A549 (cell line): ENCODE data around the gene RSF1. TPM values are rescaled to one million over a fixed set of nuclear protein-coding genes. Genes with fewer than 3 reads are reported as not detected.

Experiments used
- ATAC-seq, 2 experiments: fragments of 200-7000 bp in 1 of 2; fragments of >200 bp in 1 of 2; cut with Nextera tagmentation in 1 of 2; cut with Tn5 transposase in 1 of 2; 3 replicates each; pipeline versions ENCODE4 v1.8.0 to v1.9.1; 2018 to 2020; ENCODE audit warnings: mild to moderate bottlenecking in 1 of 2, moderate library complexity in 1 of 2
- CTCF ChIA-PET: fragments of 300-600 bp; sonication (Branson Sonifier 250); formaldehyde crosslinking; extraction: SDS; loops from one replicate; lab custom pipeline; 2021; ENCODE audit warnings: antibody characterized with exemption, inconsistent platforms; lab: Yijun Ruan, JAX
- POLR2A ChIA-PET: fragments of 350-600 bp; formaldehyde crosslinking; extraction: SDS; loops from one replicate; lab custom pipeline; 2021; ENCODE audit warnings: antibody characterized with exemption, inconsistent platforms; lab: Yijun Ruan, JAX
- DNase-seq, 2 experiments: peaks; one replicate each; pipeline versions ENCODE4 v3.0.0 to v3.0.0-alpha.2; 2011 to 2016; ENCODE audit warnings: low read depth in 1 of 2, low spot score in 1 of 2
- FAIRE-seq: peaks from 2 replicates; lab custom pipeline; 2011; peaks lifted over from hg19 to GRCh38; lab: Jason Lieb, UNC
- H3K27ac ChIP-seq, 2 experiments: fragments of >200 bp; sonication (Bioruptor Twin); formaldehyde crosslinking; 3 replicates each; pipeline ENCODE4 v1.5.1; 2016 to 2017
- H3K4me1 ChIP-seq: fragments of >200 bp; sonication (Bioruptor Twin); formaldehyde crosslinking; 3 replicates; pipeline ENCODE4 v1.6.1; 2016
- H3K4me2 ChIP-seq: fragments of >200 bp; sonication (Bioruptor Twin); formaldehyde crosslinking; 3 replicates; pipeline ENCODE4 v1.6.1; 2016
- H3K4me3 ChIP-seq: fragments of >200 bp; sonication (Bioruptor Twin); formaldehyde crosslinking; 3 replicates; pipeline ENCODE4 v1.5.1; 2016
- H3K9me3 ChIP-seq: fragments of >200 bp; sonication (Bioruptor Twin); formaldehyde crosslinking; 3 replicates; pipeline ENCODE4 v1.6.1; 2016
- BCL3 ChIP-seq: fragments of >200 bp; sonication (Bioruptor Twin); formaldehyde crosslinking; IDR thresholded peaks from 3 replicates; pipeline ENCODE4 v1.6.1; 2016
- BHLHE40 ChIP-seq: IDR thresholded peaks from 2 replicates; pipeline ENCODE4 v1.6.1; 2012; ENCODE audit warnings: low read depth, low read length, inconsistent platforms
- CEBPB ChIP-seq, 2 experiments: fragments of >200 bp in 1 of 2; sonication (Bioruptor Twin) in 1 of 2; formaldehyde crosslinking in 1 of 2; IDR thresholded peaks; 2 replicates each; pipeline ENCODE4 v1.6.1; 2012 to 2016
- CTCF ChIP-seq: fragments of >200 bp; sonication (Bioruptor Twin); formaldehyde crosslinking; IDR thresholded peaks from 3 replicates; pipeline ENCODE4 v1.5.1; 2016
- E2F6 ChIP-seq: IDR thresholded peaks from 2 replicates; pipeline ENCODE4 v1.6.1; 2012; ENCODE audit warnings: low read depth, borderline replicate concordance
- EHMT2 ChIP-seq: fragments of 200-600 bp; sonication (generic); IDR thresholded peaks from 2 replicates; pipeline ENCODE4 v1.6.1; 2016; ENCODE audit warnings: antibody characterized with exemption, low read depth, mild to moderate bottlenecking, moderate library complexity
- ELK1 ChIP-seq: fragments of 150-350 bp; IDR thresholded peaks from 2 replicates; pipeline ENCODE4 v1.6.1; 2014; ENCODE audit warnings: low read depth, mild to moderate bottlenecking, low read length
- EP300 ChIP-seq, 2 experiments: fragments of >200 bp; sonication (Bioruptor Twin); formaldehyde crosslinking; IDR thresholded peaks; 2 replicates in 1 of 2; 3 replicates in 1 of 2; pipeline ENCODE4 v1.6.1; 2016 to 2017
- FOSB ChIP-seq: fragments of 250-450 bp; sonication (Bioruptor Pico); IDR thresholded peaks from 2 replicates; pipeline ENCODE4 v1.5.0; 2020; ENCODE audit warnings: mild to moderate bottlenecking, moderate library complexity
- FOXS1 ChIP-seq: fragments of 250-450 bp; sonication (Bioruptor Pico); IDR thresholded peaks from 2 replicates; pipeline ENCODE4 v1.5.0; 2020; ENCODE audit warnings: mild to moderate bottlenecking, moderate library complexity
- GATA3 ChIP-seq: IDR thresholded peaks from 2 replicates; pipeline ENCODE4 v1.6.1; 2012; ENCODE audit warnings: borderline replicate concordance
- HDAC2 ChIP-seq: fragments of 200-600 bp; sonication (generic); IDR thresholded peaks from 2 replicates; pipeline ENCODE4 v1.6.1; 2016
- HEYL ChIP-seq: fragments of 250-450 bp; sonication (Bioruptor Pico); IDR thresholded peaks from 2 replicates; pipeline ENCODE4 v1.8.0; 2021; ENCODE audit warnings: mild to moderate bottlenecking, moderate library complexity
- HOXB5 ChIP-seq: fragments of 250-450 bp; sonication (Bioruptor Pico); IDR thresholded peaks from 2 replicates; pipeline ENCODE4 v1.5.0; 2020; ENCODE audit warnings: mild to moderate bottlenecking, moderate library complexity
- JUNB ChIP-seq: fragments of >200 bp; sonication (Bioruptor Twin); formaldehyde crosslinking; IDR thresholded peaks from 2 replicates; pipeline ENCODE4 v1.6.1; 2016
- MAFK ChIP-seq: fragments of 450-650 bp; IDR thresholded peaks from 2 replicates; pipeline ENCODE4 v1.6.1; 2014; ENCODE audit not compliant: partially characterized antibody
- MAZ ChIP-seq: fragments of 150-350 bp; IDR thresholded peaks from 2 replicates; pipeline ENCODE4 v1.6.1; 2014; ENCODE audit warnings: antibody characterized with exemption, low read depth, low read length, borderline replicate concordance
- MYC ChIP-seq: IDR thresholded peaks from 2 replicates; pipeline ENCODE4 v1.6.1; 2012; ENCODE audit warnings: mild to moderate bottlenecking, inconsistent platforms, low read length, improper control_type of control experiment, borderline replicate concordance
- NFE2L2 ChIP-seq: fragments of 150-350 bp; conservative IDR thresholded peaks from 2 replicates; pipeline ENCODE4 v1.6.1; 2014; ENCODE audit warnings: low read length
- NPAS2 ChIP-seq: fragments of 250-450 bp; sonication (Bioruptor Pico); IDR thresholded peaks from 2 replicates; pipeline ENCODE4 v1.8.0; 2022; ENCODE audit warnings: mild to moderate bottlenecking, moderate library complexity, borderline replicate concordance
- RAD21 ChIP-seq, 2 experiments: fragments of >200 bp in 1 of 2; sonication (Bioruptor Twin) in 1 of 2; formaldehyde crosslinking in 1 of 2; IDR thresholded peaks in 1 of 2; conservative IDR thresholded peaks in 1 of 2; 2 replicates in 1 of 2; 3 replicates in 1 of 2; pipeline ENCODE4 v1.6.1; 2012 to 2018; ENCODE audit warnings: inconsistent platforms in 1 of 2
- RFX5 ChIP-seq: fragments of 450-650 bp; IDR thresholded peaks from 2 replicates; pipeline ENCODE4 v1.7.1; 2014; ENCODE audit warnings: antibody characterized with exemption, mild to moderate bottlenecking, moderate library complexity
- RNF2 ChIP-seq: fragments of 200-600 bp; sonication (generic); IDR thresholded peaks from 2 replicates; pipeline ENCODE4 v1.6.1; 2016; ENCODE audit warnings: low read depth, mild to moderate bottlenecking, antibody characterized with exemption, moderate library complexity, borderline replicate concordance
- SMC3 ChIP-seq: fragments of >200 bp; sonication (Bioruptor Twin); formaldehyde crosslinking; IDR thresholded peaks from 3 replicates; pipeline ENCODE4 v1.6.1; 2018; ENCODE audit warnings: inconsistent platforms
- TP53 ChIP-seq: fragments of 250-450 bp; sonication (Bioruptor Pico); IDR thresholded peaks from 2 replicates; pipeline ENCODE4 v1.5.0; 2021; ENCODE audit warnings: mild to moderate bottlenecking, moderate library complexity
- USF2 ChIP-seq: fragments of 450-650 bp; IDR thresholded peaks from 2 replicates; pipeline ENCODE4 v1.6.1; 2014; ENCODE audit warnings: antibody characterized with exemption
- ZFP36 ChIP-seq: fragments of 450-650 bp; IDR thresholded peaks from 2 replicates; pipeline ENCODE4 v1.6.1; 2014; ENCODE audit warnings: borderline replicate concordance; ENCODE audit not compliant: partially characterized antibody
- ZNF302 ChIP-seq: fragments of 250-450 bp; sonication (Bioruptor Pico); IDR thresholded peaks from 2 replicates; pipeline ENCODE4 v1.9.0; 2021; ENCODE audit warnings: inconsistent platforms, mild to moderate bottlenecking, moderate library complexity
- WGBS: methylation state at CpG from one replicate; pipeline ENCODE4 v1.1.6; 2017; ENCODE audit errors: missing lambda C conversion rate; 5-methylcytosine and 5-hydroxymethylcytosine counted together
- polyA plus RNA-seq, 4 experiments: library from polyadenylated mRNA; depleted of rRNA in 3 of 4; stranded (reverse); fragments of >200 nt; fragmentation: RNase III in 1 of 4; extraction: RNeasy Plus Mini Kit Qiagen cat#74134 plus additional on column Dnase treatment in 1 of 4; gene quantifications; 2 replicates in 3 of 4; 3 replicates in 1 of 4; pipeline ENCODE4 v1.2.3, GENCODE V29; 2011 to 2017
- TF ChIP-seq, protein P1 (sequence below): IDR thresholded peaks from 2 replicates; pipeline ENCODE4 v1.6.1; 2012

Gene RSF1
- polyA plus RNA-seq, 2 of the 4 experiments (the other 2 are of a cell fraction): 18.8 to 29.6 TPM

- H3K9me3 ChIP-seq: no peaks in the 10 kb centered on the region
- FAIRE-seq (no peak), ATAC-seq (no peak), DNase-seq (no peak)
- 87% methylated on average over 6 of the region's 6 CpGs for WGBS
- no peak overlapping the region for H3K4me2 ChIP-seq
- no peak for TF ChIP-seq RNF2
- TF ChIP-seq SMC3: no peak
- no peak for TF ChIP-seq NPAS2 (CRISPR knock-in tag)
- no peak for TF ChIP-seq ZNF302 (CRISPR knock-in tag)
- TF ChIP-seq TP53 (CRISPR knock-in tag): no peak
- TF ChIP-seq E2F6: no peak
- TF ChIP-seq USF2: no peak
- no peak for TF ChIP-seq JUNB
- no peak for TF ChIP-seq RAD21 (conservative IDR thresholded peaks at IDR 0.05 in 1 of 2, IDR thresholded peaks at IDR 0.05 in 1 of 2)
- TF ChIP-seq ZFP36: no peak
- no peak for TF ChIP-seq HOXB5 (CRISPR knock-in tag)
- ChIA-PET CTCF (no interaction called here), POLR2A (no interaction called here)
- H3K27ac ChIP-seq: no peak overlapping the region
- no peak overlapping the region for H3K4me3 ChIP-seq
- peaks cover 11% of the 10 kb centered on the region for H3K4me1 ChIP-seq
Observed at GRCh38 chr11:77750394-77751156, 69.9 kb downstream of the RSF1 start.

GRCh38 chr11:77749232-77749631 is 71.3 kb downstream of the RSF1 start:
- Histone ChIP-seq H3K4me2 (no peak overlapping the region), H3K9me3 (no peaks in the 10 kb centered on the region), H3K4me1 (peaks cover 11% of the 10 kb centered on the region), H3K27ac (no peak overlapping the region), H3K4me3 (no peak overlapping the region)
- DNase-seq (no peak), FAIRE-seq (no peak), ATAC-seq (no peak)
- ChIA-PET POLR2A (no interaction called here), CTCF (no interaction called here)
- no peak for TF ChIP-seq BCL3
- TF ChIP-seq FOSB (CRISPR knock-in tag): no peak
- TF ChIP-seq ELK1: no peak
- no peak for TF ChIP-seq MYC
- 88% methylated on average over 5 of the region's 5 CpGs for WGBS

- no peak for FAIRE-seq
- DNase-seq: no peak
- Histone ChIP-seq H3K4me1 (peaks cover 11% of the 10 kb centered on the region), H3K4me3 (no peak overlapping the region), H3K4me2 (no peak overlapping the region), H3K9me3 (no peaks in the 10 kb centered on the region), H3K27ac (no peak overlapping the region)
- no peak for ATAC-seq
- ChIA-PET CTCF (no interaction called here), POLR2A (no interaction called here)
- no peak for TF ChIP-seq RFX5
- TF ChIP-seq NFE2L2: no peak
- TF ChIP-seq, protein P1, sequence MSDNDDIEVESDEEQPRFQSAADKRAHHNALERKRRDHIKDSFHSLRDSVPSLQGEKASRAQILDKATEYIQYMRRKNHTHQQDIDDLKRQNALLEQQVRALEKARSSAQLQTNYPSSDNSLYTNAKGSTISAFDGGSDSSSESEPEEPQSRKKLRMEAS: no peak
- TF ChIP-seq CTCF: no peak
- TF ChIP-seq HEYL (CRISPR knock-in tag): no peak
- no peak for TF ChIP-seq MAZ
- TF ChIP-seq MYC: no peak
- no peak for TF ChIP-seq MAFK
- TF ChIP-seq SMC3: no peak
- TF ChIP-seq GATA3: no peak
- TF ChIP-seq RAD21 (conservative IDR thresholded peaks at IDR 0.05 in 1 of 2, IDR thresholded peaks at IDR 0.05 in 1 of 2): no peak
- TF ChIP-seq EHMT2: no peak
- no peak for TF ChIP-seq BHLHE40
- no peak for TF ChIP-seq JUNB
- no peak for TF ChIP-seq EP300 (IDR thresholded peaks at IDR 0.05)
- no peak for TF ChIP-seq CEBPB (IDR thresholded peaks at IDR 0.05)
- no peak for TF ChIP-seq HDAC2
- no peak for TF ChIP-seq ZNF302 (CRISPR knock-in tag)
- TF ChIP-seq FOXS1 (CRISPR knock-in tag): no peak
- WGBS: 93% methylated on average over 5 of the region's 5 CpGs
Observed at GRCh38 chr11:77748266-77748665, 72.3 kb downstream of the RSF1 start.
